ENCODE results near the gene GATC.
"Not testable (repeated sequence)": the region's sequence is repeated elsewhere in the genome, so short reads cannot be mapped to it uniquely, and the experiment has no call there.

Gene GATC

GRCh38 chr12:120437735-120438494, 8.3 kb upstream of the GATC start, which contains the start of gene COX6A1:
Gene COX6A1, plus strand, starts transcription at chr12:120438113. Its CDS starts 14 bp downstream, at chr12:120438127.
- peak; percentile 99 for DNase-seq

GRCh38 chr12:120438495-120439198, 7.6 kb upstream of the GATC start:
- no peak for DNase-seq

GRCh38 chr12:120439646-120440247, 6.5 kb upstream of the GATC start:
- peak; percentile 82 for DNase-seq

- DNase-seq: no peak
Measured at GRCh38 chr12:120444676-120445075, 1.6 kb upstream of the GATC start.

- not testable (repeated sequence) for DNase-seq
Measured at GRCh38 chr12:120446844-120447178, 567 bp downstream of the GATC start.

- DNase-seq: no peak
Measured at GRCh38 chr12:120447992-120448391, 1.7 kb downstream of the GATC start.

GRCh38 chr12:120452524-120452923, 6.3 kb downstream of the GATC start:
- not testable (repeated sequence) for DNase-seq

GRCh38 chr12:120453060-120453750, 7.0 kb downstream of the GATC start:
- no peak for DNase-seq

- peak; percentile 54 for DNase-seq
Measured at GRCh38 chr12:120453977-120454376, 7.7 kb downstream of the GATC start.

GRCh38 chr12:120455302-120455701, 9.1 kb downstream of the GATC start:
- no peak for DNase-seq

- peak; percentile 18 for DNase-seq
Measured at GRCh38 chr12:120457133-120457532, 10.9 kb downstream of the GATC start.

GRCh38 chr12:120460157-120460556, 13.9 kb downstream of the GATC start:
- DNase-seq: no peak

GRCh38 chr12:120462099-120462640, 15.9 kb downstream of the GATC start:
- no peak for DNase-seq

- DNase-seq: no peak
Measured at GRCh38 chr12:120463712-120464111, 17.5 kb downstream of the GATC start.

GRCh38 chr12:120465756-120466155, 19.5 kb downstream of the GATC start:
- DNase-seq: no peak

- DNase-seq: peak; percentile 56
Measured at GRCh38 chr12:120466560-120467315, 20.5 kb downstream of the GATC start.

- no peak for DNase-seq
Measured at GRCh38 chr12:120467439-120467838, 21.2 kb downstream of the GATC start.

- DNase-seq: peak; percentile 52
Measured at GRCh38 chr12:120468325-120468820, 22.1 kb downstream of the GATC start.

GRCh38 chr12:120468821-120469449, 22.7 kb downstream of the GATC start:
- DNase-seq: peak; percentile 63

- DNase-seq: peak; percentile 99
Measured at GRCh38 chr12:120469450-120470149, 23.4 kb downstream of the GATC start, which contains the start of gene SRSF9. Gene SRSF9, minus strand, starts transcription at chr12:120469748. Its CDS starts 139 bp downstream, at chr12:120469609.
